Measurements from ENCODE around the gene GNPDA1.

The GNPDA1 gene

DNA sequence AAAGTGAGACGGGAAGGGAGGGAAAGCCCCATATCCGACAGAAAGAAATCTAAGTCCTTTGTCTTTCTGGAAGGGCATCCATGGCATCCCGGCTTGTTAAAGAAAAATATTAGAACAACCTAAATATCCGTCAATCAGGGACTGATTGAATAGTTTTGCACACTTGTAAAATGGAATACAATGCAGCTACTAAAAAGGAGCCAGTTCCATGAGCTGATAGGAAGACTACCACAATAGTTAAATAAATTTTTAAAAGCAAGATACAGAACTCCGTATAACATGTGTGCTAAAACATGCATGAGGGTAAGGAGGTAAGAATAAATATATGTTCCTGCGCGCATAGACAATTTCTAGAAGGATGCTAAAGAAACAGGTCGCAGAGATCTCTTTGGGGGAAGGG is 12.8 kb upstream of the GNPDA1 start:
- DNase-seq (ENCODE audit: low read depth) = no peak
- peak overlapping the region; percentile 44 for H3K4me3 ChIP-seq (ENCODE audit: low read depth, low read length)

GRCh38 chr5:142024771-142025304 is 12.0 kb upstream of the GNPDA1 start:
- H3K4me3 ChIP-seq (ENCODE audit: low read depth, low read length) = peak overlapping the region; percentile 44
- peak; percentile 32 for DNase-seq (ENCODE audit: low read depth)

GRCh38 chr5:142023836-142024235 is 11.0 kb upstream of the GNPDA1 start:
- H3K4me3 ChIP-seq (ENCODE audit: low read depth, low read length) = no peak overlapping the region
- DNase-seq (ENCODE audit: low read depth) = no peak

DNA sequence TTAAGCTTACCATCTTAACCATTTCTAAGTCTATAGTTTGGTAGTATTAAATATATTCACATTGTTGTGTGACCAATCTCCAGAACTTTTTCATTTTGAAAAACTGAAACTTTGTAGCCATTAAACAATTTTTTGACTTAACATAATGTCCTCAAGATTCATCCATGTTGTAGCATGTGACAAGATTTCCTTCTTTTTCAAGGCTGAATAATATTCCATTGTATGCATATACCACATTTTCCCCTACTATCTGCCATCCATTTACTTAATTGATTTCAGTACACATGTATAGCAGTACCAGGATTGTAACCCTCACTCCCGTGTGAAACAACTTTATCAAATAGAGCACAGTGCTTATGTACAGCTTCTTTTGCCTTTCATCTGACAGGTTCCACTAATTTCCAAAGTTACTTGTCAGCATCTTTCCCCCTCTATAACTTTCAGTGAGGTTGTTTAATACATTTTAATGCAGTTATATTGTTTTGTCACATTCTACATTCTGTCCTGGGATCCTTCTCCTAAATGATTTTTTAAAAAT is 7.4 kb upstream of the GNPDA1 start:
- no peak overlapping the region for H3K4me3 ChIP-seq (ENCODE audit: low read depth, low read length)
- no peak for DNase-seq (ENCODE audit: low read depth)

- no peak overlapping the region for H3K4me3 ChIP-seq (ENCODE audit: low read depth, low read length)
- peak; percentile 34 for DNase-seq (ENCODE audit: low read depth)
Measured at GRCh38 chr5:142017832-142018427, 5.1 kb upstream of the GNPDA1 start.

GRCh38 chr5:142016556-142016955 is 3.7 kb upstream of the GNPDA1 start:
- DNase-seq (ENCODE audit: low read depth) = no peak
- no peak overlapping the region for H3K4me3 ChIP-seq (ENCODE audit: low read depth, low read length)

GRCh38 chr5:142015781-142016533 is 3.1 kb upstream of the GNPDA1 start:
- peak; percentile 11 for DNase-seq (ENCODE audit: low read depth)
- H3K4me3 ChIP-seq (ENCODE audit: low read depth, low read length) = no peak overlapping the region

GRCh38 chr5:142014911-142015584 is 2.2 kb upstream of the GNPDA1 start:
- H3K4me3 ChIP-seq (ENCODE audit: low read depth, low read length) = no peak overlapping the region
- peak; percentile 16 for DNase-seq (ENCODE audit: low read depth)

DNA sequence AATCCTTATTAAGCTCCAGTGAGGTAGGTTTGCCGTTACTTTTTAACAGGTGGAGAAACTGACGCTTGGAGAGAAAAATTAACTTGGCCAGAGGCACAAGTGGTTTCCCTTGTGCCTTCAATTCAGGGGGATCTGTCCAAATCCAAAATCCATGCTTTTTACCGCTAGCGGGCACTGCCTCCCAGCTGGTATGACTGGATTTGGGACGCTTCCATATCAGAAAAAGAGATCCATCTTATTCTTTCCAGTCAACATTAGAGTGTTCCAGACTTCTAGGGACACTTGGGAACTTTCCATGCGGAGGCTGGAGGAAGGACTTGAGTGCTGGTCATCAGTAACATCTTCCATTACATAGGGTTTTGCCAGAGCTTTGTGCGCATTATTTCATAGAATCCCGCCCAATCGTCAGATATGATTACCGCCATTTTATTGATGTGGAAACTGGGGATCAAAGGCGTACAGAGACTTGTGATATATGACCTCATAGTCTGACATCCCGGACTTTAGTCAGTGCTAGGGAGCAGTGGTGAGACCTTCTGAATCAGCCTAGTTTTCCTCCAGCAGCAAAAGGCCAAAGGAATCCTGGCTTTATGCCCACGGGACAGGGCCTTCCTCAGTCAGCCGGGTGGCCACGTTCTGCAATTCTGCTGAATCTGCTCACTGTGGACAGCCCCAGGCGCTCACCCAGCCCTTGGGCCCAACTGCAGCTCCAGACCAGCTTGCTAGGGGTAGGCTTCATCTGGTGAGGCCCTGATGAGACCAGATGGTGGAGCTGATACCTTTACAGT is 1.1 kb upstream of the GNPDA1 start:
- no peak overlapping the region for H3K4me3 ChIP-seq (ENCODE audit: low read depth, low read length)
- peak; percentile 7 for DNase-seq (ENCODE audit: low read depth)

DNA sequence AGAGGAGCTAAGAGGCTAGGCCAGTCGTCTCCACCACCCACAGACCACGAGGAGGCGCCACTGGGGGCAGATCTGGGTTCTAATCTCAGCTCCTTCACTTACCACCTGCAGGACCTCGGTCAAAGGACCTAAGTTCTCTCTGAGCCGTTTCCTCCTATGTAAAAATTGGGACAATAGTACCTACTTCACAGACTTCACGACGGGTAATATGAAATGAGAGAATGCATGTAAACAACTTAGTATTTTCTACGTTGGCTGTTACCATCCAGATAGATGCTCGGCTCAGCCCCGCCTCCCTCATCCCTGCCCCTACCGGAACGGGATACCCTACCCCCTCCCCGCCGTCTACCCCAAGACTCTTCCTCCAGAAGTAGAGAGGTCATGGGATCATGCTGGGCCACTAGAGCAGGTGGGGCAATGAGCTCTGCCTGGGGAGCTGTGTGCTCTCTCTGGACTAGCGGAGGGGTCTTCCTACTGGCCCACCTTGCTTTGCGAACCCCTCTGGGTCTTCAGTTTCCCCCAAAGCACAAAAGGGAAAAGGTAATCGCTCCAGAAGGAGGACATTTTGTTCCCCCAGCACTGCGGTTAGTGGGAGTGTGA is 541 bp downstream of the GNPDA1 start:
- DNase-seq (ENCODE audit: low read depth) = no peak
- peak overlapping the region; percentile 70 for H3K4me3 ChIP-seq (ENCODE audit: low read depth, low read length)

- DNase-seq (ENCODE audit: low read depth) = no peak
- H3K4me3 ChIP-seq (ENCODE audit: low read depth, low read length) = peak overlapping the region; percentile 70
Measured at GRCh38 chr5:142011572-142012185, 1.1 kb downstream of the GNPDA1 start.

GRCh38 chr5:142009886-142010285 is 2.9 kb downstream of the GNPDA1 start:
- H3K4me3 ChIP-seq (ENCODE audit: low read depth, low read length) = no peak overlapping the region
- DNase-seq (ENCODE audit: low read depth) = no peak

DNA sequence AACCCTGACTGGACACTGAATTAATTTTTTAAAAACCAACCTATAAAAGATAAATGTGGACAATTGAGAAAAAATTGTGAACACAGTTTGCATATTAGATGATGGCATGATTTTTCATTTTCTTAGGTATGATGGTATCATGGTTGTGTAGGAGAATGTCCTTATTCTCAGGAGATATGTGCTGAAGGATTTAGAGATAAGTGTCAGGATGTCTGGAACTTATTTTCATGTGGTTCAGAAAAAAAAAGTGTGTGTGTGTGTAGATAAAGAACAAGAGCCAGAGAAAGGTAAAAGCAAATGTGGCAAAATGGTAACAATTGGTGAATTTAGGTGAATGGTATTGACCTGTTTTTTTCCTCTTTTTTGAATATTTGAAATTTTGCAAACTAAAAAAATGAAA is 4.0 kb downstream of the GNPDA1 start:
- H3K4me3 ChIP-seq (ENCODE audit: low read depth, low read length) = no peak overlapping the region
- DNase-seq (ENCODE audit: low read depth) = no peak

DNA sequence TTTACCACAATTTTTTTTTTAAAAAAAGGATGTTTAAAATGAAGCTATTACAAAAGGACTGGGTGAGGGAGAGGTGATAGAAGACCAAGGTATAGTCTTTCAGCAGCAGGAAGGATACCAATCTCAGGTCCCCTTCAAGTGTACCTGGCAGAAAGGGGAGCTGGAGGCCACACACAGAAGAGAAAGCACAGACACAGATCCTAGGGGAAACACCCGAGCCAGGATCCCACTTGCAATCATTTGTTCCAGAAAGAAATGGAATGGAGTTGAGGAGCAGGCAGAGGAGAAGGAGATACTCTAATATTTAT is 5.6 kb downstream of the GNPDA1 start:
- DNase-seq (ENCODE audit: low read depth) = no peak
- no peak overlapping the region for H3K4me3 ChIP-seq (ENCODE audit: low read depth, low read length)

DNA sequence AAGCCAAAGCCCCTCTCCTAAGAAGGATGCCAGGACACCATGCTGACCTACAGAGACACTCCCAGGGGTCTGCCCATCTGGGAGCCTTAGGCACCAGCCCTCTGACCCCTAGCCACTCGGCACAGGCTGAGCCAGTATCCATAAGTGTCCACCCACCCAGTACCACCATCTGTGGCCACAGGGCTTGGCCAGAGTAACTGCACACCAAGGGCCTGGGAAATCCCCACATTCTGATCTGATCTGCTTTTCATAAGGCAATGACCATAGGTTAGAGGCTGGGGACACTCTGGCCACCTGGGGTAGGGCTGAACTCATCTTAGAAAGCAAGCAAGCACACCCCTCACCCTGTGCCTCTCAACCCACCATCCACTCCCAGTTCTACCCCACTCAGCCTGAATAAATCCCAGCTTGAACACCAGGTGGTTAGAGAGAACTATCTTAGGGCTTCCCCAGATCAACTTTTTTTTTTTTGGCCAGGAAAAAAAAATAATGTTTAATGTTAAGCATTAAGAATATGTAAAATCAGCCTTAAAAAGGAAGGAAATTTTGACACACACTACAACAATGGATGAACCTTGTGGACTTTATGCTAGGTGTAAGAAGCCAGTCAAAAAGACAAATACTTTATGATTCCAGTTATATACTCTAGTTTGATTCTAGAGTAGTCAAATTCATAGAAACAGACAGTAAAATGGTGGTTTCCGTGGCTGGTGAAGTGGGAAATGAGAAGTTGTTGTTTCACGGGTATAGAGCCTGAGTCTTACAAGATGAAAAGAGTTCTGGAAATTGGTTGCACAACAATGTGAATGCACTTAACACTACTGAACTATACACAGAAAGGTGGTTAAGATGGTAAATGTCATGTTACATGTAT is 6.2 kb downstream of the GNPDA1 start:
- H3K4me3 ChIP-seq (ENCODE audit: low read depth, low read length) = no peak overlapping the region
- no peak for DNase-seq (ENCODE audit: low read depth)

- H3K4me3 ChIP-seq (ENCODE audit: low read depth, low read length) = no peak overlapping the region
- no peak for DNase-seq (ENCODE audit: low read depth)
Measured at GRCh38 chr5:142003266-142003800, 9.5 kb downstream of the GNPDA1 start.

DNA sequence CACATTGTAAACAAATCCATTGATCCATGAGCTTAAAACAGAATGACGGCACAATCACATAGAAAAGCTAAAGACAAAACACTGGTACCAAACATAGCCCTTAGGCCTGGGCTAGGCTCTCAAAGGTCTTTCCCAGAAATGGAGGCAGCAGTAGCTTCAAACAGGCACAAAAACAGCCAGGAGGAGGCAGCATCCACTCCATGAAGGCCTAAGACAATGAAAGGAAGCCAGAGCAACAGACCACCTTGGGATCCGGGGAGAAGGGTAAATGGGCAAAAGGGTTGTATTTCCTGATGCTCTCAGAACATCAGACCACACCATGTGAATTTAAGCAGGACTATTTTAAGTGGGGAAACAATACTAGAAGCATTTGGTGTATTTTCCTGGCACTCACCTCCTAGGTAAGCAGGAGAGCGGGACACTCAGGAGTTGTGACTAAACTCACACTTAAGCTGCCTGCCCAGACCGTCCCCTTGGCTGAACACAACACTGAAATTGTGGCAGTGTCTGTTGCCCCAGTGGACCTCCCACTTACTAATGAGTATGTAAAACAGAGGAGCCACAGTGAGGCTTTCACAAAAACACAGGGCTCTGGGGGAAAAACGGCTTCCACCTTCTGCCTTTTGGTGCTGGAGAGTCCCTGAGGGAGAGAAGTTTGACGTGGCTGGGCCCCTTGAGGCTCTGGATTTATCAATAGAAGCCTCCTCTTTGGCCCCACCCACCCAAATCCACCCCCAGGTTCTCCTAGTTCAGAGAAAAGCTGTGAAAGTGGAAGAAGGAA is 11.9 kb downstream of the GNPDA1 start:
- no peak for DNase-seq (ENCODE audit: low read depth)
- H3K4me3 ChIP-seq (ENCODE audit: low read depth, low read length) = no peak overlapping the region
